ENCODE data around the gene VPS52. TPM values are rescaled to one million over a fixed set of nuclear protein-coding genes. Genes with fewer than 3 reads are reported as not detected.
A peak's percentile ranks its signal among the peaks of the same experiment; 100 is the strongest.
"Not testable (repeated sequence)": the region's sequence is repeated elsewhere in the genome, so short reads cannot be mapped to it uniquely, and the experiment has no call there.

The VPS52 gene
- total RNA-seq, 2 donors from 2014 or later: 25.9 to 33.4 TPM

DNA sequence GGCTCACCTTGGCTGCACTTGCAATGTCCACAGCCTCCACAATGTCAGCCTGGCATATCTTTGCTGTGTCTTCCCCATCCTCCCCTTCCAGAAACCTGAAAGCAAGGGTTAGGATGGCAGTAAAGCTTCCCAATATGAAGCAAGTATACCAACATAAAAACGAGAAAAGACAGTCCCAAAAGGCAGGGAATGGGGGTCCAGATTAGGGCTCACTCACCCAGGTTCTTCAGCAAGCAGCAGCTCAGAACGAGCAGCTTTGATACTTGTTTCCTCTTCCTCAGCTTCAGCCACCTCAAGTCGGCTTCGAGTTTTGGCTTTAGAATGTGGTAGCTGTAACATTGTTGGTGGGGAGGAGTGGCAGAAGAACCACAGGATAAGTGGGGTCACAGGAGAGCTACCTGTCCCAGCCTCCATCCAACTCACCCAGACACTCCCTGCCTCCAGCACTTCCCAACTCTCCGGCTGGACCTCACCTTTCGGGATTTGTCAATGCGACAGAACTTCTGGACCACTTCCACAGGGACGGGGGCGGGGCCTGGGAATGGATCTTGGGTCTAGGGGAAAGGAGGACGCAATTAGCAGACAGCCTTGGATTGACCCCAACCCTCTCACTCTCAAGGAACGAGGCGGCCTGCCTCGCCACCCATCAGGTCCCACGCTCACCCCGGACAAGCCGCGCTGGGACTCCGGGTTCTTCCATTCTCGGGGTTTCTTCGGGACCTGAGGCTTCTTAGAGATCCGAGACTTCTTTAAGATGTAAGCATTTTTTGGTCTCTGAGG lies 16.7 kb upstream of the VPS52 start:
- DNase-seq (no peak), ATAC-seq (peak in 1 of 2 donors; percentile 1)
- intact Hi-C loops (cut with DNase I): no loop called here

DNA sequence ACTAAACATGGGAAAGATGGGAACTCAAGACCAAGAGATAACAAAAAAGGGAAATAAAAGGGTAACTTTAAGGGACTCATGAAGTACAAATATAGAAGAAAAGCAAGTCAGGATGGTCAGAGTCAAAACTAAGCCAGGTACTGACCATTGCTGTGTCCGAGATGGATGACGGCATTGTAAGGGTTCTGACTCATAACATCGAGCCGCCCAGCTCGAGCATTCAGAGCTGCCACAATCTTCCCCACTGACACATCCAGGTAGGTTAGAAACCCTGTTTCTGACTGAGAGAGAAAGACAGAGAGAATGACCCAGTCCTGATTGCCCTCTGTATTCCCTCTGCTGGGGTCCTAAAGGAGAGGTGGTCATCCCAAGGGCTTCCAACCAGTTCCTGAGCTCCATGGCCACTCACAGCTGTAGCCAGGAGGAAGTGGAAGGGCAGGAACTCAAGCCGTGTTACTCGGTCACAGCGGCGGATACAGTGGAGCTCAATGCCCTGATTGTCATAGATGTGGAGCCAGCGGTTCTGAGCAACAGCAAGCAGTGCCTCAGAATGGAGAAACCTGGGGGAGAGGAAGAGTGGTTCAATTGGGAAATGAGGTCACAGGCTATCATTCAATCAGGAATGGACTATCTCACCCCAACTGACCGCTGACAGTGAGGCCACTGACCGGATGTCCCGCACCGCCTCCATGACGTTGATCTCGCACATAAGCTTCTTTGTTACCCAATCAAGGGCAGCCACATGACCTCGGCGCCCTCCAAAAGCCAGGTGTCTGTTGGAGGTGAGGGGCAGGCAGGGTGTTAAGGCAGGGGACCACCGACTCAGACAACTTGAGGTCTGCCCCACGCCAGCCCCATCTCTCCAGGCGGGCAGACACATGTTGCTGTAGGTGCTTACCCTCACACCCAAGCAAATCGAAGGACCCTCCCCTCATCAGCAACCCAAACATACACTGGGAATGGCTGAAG lies 15.6 kb upstream of the VPS52 start:
- intact Hi-C loops (cut with DNase I): no loop called here
- DNase-seq (no peak), ATAC-seq (no peak)

DNA sequence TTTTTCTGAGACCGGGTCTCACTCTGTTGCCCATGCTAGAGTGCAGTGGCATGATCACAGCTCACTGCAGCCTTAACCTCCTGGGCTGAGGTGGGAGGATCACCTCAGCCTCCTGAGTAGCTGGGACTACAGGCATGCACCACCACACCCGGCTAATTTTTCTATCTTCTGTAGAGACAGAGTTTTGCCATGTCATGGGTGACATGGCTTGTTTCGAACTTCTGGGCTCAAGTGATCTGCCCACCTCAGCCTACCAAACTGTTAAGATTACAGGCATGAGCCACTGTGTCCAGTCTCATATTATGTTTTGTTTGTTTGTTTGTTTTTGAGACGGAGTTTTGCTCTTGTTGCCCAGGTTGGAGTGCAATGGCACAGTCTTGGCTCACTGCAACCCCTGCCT lies 13.5 kb upstream of the VPS52 start:
- ATAC-seq; DNase-seq; intact Hi-C loops (cut with DNase I): not testable (repeated sequence)

DNA sequence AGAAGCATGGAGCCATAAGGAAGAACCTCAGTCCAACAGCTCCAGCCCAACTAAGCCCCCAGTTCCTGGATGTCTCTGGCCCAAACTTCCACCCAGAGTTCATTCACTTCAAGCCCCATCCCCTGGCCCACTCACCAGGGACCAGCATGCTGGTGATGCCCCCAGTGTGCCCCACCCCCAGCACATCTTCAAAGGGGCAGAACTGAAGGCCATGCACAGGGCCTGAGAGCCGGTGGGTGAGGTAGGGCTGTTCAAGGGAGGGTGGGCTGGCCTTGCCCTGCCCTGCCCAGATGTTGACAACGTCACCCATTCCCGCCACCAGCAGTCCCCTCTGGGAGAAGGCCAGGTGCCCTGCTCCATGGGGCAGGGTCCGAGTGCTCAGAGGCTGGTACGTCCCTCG lies 8.9 kb upstream of the VPS52 start:
- no peak for DNase-seq
- intact Hi-C loops (cut with DNase I): no loop called here
- no peak for ATAC-seq

DNA sequence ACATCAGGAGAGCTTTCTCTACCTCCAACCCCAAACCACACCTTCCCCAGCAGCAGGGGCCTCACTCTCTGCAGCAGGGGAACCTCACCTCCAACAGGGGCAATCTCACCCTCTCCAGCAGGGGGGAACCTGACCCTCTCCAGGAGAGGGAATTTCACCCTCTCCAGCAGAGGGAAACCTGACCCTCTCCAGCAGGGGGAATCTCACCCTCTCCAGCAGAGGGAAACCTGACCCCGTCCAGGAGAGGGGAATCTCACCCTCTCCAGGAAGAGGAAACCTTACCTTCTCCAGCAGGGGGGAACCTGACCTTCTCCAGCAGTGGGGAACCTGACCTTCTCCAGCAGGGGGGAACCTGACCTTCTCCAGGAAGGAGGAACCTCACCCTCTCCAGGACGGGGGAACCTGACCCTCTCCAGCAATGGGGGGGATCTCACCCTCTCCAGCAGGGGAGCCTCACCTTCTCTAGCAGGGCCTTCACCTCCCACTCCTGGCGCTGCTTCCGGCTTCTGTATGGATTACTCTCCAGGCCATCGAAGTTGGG lies 8.4 kb upstream of the VPS52 start:
- DNase-seq (no peak), ATAC-seq (no peak)
- intact Hi-C loops (cut with DNase I): no loop called here

DNA sequence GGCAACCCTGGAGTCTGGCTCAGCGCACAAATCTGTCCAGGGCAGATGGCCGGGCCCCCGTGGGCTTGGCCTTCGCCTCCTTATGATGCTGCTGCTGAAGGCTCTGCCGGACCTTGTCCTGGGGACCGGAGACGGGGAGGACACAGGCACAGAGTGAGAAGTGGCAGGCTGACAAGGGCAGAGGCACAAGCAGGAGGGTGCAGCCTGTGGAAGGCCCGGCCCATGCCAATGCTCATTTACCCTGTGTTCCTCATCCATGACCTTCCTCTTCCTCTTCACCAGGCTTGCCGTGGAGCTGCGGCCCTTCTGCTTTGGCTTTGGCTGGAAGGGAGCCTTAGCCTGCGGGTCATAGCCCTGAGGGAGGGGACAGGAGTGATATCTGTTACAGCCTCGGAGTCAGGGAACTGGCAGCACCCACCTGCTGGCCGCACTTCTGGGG lies 7.6 kb upstream of the VPS52 start:
- DNase-seq (no peak), ATAC-seq (no peak)
- intact Hi-C loops (cut with DNase I): no loop called here

DNA sequence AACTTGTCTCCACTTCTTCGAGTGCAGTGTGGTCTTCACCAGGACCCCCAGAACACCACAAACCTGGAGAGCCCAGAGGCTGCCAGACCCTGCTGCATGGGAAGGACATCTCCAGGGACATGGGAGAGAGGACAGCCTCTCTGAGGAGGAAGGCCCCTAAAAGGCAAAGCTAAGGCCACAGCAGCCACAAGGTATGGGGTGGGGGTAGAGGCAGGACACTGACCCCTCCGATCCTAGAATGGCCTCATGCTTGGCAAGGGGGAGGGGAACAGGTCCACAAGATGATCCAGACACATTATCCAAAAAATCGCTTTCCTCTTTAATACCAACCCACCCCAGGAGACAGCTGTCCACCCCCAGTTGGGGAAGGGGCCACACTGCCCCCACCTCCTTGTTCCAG lies 7.1 kb upstream of the VPS52 start:
- ATAC-seq (no peak), DNase-seq (no peak)
- intact Hi-C loops (cut with DNase I): no loop called here

DNA sequence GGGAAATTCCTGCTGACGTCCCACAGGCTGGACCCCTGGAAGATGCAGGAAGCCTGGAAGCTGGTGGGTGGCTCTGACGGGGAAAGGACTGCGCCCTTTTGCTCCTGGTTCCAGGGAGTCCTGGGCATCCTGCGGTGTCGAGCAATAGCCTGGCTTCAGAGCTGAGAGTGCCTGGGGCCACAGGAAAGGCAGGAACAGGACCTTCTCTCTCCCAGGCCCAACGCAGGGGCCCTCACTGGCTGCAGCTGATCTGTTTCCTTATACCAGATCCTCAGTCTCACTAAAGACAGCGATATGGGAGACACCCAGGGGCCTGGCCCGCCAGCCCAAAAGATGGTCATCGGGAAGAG lies 6.7 kb upstream of the VPS52 start:
- DNase-seq (no peak), ATAC-seq (no peak)
- intact Hi-C loops (cut with DNase I): no loop called here

DNA sequence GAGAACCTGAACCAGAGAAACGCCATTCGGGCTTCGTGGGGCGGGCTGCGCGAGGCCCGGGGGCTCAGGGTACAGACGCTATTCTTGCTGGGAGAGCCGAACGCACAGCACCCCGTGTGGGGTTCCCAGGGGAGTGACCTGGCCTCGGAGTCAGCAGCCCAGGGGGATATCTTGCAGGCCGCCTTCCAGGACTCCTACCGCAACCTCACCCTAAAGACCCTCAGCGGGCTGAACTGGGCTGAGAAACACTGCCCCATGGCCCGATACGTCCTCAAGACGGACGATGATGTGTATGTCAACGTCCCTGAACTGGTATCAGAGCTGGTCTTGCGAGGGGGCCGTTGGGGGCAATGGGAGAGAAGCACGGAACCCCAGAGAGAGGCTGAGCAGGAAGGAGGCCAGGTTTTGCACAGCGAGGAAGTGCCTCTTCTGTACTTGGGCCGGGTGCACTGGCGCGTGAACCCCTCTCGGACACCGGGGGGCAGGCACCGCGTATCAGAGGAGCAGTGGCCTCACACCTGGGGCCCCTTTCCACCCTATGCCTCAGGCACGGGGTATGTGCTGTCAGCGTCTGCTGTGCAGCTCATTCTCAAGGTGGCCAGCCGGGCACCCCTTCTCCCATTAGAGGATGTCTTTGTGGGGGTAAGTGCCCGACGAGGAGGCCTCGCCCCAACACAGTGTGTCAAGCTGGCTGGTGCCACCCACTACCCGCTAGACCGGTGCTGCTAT lies 6.2 kb upstream of the VPS52 start:
- ATAC-seq (peak; percentile 1 to 2), DNase-seq (no peak)
- intact Hi-C loops (cut with DNase I): no loop called here

DNA sequence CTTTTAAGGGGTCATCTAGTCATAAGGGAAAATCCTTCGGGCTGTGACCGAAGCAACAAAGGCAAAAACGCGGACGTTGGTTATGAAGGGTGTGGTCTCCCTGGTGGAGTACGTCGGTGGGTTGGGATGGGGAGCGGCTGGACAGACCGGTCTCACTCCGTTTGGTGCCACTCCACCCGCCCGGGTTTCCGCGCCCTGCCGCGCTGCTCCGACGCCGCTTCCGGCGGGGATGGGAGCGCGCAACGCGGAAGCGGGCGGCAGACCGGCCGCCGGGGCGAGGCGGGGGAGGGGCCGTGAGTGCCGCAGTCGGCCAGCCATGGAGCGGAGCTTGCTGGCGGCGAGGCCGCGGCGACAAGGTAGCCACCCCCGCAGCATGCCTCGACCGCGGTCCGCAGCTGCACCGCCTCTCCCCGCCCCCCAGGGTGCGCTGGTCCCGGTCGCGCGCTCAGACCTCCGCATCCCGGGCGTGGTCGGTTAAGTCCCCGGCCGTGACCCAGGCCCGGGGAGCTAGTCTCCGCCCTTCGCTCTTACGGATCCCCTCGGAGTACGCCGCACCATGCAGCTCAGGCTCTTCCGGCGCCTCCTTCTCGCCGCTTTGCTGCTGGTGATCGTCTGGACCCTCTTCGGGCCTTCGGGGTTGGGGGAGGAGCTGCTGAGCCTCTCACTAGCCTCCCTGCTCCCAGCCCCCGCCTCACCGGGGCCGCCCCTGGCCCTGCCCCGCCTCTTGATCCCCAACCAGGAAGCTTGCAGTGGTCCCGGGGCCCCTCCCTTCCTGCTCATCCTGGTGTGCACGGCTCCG lies 5.4 kb upstream of the VPS52 start, which contains the start of gene B3GALT4:
Gene B3GALT4, plus strand, starts transcription at position 260 of the 799 bp plus-strand sequence. Its CDS starts 297 bp downstream, at position 557.
- DNase-seq (peak; percentile 86), ATAC-seq (peak; percentile 79 to 80)
- intact Hi-C loops (cut with DNase I): no loop called here

DNA sequence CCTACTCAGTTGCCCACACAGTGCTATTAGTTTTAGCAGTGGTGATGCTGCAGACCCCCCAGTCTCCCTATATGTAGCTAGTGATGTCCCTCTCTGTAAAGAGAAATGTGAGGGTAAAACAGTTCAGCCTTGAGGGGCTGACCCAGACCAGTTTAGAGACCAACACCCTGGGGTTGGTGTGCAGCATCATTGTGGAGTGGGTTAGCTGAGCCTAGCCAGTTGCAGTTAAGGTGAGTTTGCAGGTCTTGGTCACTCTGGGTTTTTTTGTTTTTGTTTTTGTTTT lies 4.8 kb upstream of the VPS52 start:
- no peak for DNase-seq
- ATAC-seq: no peak
- intact Hi-C loops (cut with DNase I): no loop called here

DNA sequence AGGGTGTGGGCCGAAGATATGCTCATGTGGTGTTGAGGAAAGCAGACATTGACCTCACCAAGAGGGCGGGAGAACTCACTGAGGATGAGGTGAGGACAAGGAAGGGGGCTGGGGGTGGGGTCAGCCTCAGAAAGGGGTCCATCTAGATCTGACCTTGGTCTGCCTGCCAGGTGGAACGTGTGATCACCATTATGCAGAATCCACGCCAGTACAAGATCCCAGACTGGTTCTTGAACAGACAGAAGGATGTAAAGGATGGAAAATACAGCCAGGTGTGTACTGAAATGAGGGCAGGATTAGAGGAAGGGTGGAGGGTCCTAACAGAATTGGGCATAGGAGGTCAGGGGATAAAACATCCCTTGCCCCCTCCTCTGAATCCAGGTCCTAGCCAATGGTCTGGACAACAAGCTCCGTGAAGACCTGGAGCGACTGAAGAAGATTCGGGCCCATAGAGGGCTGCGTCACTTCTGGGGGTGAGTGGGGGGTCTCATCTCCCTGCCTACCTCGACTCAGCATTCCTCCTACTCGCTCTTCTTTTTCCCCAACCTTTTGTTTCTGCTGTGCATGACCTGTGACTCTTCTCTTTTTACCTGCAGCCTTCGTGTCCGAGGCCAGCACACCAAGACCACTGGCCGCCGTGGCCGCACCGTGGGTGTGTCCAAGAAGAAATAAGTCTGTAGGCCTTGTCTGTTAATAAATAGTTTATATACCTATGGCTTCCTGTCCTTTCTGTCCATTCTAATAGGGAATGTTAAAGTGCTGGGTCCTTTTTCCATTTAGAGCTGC lies 4.3 kb upstream of the VPS52 start:
- intact Hi-C loops (cut with DNase I); DNase-seq; ATAC-seq: not testable (repeated sequence)

DNA sequence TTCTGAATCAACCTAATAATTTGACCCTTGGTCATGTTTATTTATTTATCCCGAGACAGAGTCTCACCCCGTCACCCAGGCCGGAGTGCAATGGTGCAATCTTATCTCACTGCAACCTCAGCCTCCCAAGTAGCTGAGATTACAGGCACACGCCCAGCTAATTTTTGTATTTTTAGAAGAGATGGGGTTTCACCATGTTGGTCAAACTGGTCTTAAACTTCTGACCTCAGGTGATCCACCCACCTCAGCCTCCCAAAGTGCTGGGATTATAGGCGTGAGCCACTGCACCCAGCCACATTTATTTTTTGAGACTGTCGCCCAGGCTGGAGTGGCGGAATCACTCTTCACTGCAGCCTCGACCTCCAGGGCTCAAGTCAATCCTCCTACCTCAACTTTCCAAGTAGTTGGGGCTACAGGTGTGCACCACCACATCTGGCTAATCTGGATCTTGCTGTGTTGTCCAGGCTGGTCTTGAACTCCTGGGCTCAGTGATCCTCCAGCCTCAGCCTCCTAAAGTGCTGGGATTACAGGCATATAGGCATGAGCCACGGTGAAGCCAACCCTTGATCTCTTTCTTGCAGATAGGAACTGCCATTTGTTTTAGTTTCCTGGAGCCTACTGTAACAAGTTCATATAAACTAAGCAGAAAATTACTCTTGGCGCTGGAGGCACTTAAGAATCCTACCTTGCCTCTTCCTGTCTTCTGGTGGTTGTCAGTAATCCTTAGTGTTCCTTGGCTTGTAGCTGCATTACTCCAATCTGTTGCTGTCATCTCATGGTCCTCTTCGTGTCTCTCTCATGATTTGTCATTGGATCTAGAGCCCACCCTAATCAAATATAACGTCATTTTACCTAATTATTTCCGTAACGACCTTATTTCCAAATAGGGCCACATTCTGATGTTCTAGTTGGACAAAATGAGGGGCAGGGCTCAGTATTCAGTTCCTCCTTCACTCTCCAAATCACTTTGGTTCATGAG lies 2.5 kb upstream of the VPS52 start:
- ATAC-seq: no peak
- intact Hi-C loops (cut with DNase I): no loop called here
- no peak for DNase-seq

DNA sequence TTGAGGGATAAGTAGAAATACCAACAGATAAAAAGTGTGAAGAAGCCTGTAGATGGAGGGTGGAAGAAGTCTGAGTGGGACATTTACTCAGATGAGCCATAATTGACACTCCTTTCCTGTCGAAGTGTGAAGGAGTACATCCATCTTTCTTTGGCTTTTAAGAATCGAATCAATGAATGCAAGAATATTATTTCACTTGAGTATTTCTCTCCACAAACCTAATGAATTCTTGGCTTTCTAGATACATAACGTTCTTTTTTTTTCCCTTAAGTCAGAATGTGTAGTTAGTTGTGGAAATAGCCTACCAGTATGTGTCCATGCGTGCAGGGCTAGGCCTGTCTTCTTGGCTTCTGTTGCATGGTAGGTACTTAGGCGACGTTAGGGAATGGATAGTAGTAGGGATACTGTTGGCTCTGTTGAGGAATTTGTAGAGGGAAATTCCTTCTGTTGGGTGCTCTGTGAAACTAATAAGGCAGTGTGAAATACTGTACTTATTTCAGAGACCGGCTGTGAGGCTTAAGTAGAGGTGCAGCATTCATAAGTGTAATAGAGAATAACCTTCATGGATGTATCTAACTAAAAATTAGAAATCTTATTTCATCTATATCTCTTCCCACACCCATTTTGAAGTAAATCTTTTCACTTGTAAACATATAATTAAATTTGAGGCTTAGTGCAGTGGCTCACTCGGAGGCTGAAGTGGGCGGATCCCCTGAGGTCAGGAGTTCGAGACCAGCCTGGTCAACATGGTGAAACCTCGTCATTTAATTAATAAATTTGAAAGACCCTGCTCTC lies 1.6 kb upstream of the VPS52 start:
- ATAC-seq (no peak), DNase-seq (no peak)
- intact Hi-C loops (cut with DNase I): no loop called here

DNA sequence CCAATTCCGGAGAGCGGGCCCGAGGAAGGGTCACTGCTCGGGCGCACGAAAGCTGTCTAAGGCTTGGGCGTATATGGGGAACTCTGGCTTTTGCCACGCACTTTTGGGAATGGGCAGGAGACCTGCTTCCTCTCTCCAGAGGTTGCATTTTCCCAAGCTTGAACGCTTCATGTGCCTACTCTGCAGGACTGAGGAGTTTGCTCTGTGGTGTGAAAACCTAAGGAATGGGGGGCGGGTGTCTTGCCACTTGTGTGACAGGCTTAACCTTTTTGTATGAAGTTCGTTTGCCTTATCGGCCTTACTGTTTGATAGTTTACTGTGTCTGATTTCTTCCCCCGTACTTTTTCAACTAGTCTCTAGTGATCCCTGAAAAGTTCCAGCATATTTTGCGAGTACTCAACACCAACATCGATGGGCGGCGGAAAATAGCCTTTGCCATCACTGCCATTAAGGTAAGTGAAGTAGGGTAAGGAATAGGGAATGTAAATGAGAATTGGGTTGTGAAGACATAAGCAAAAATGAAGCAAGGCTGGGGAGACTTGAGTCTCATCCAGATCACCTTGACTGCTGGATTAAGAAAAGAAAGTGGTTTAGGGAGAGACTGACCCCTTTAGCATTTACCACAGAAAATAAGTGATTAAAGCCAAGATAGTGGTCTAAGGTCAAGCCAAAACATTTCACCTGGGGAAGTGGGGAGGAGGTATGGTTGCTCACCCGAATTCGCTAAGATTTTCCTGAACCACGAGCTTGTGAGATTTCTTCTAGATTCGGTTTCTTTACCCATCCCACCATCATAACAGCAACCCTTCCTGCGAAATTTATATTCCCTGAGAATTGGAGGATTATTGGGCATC lies 826 bp upstream of the VPS52 start:
- ATAC-seq: peak; percentile 3 to 15
- DNase-seq: no peak
- intact Hi-C loops (cut with DNase I): no loop called here

Data from left cardiac atrium (tissue), 4 donors.